GM12878 (cell line): ENCODE results near the gene SLCO3A1.

Source experiments
- JUNB ChIP-seq: IDR thresholded peaks from 2 replicates; pipeline ENCODE4 v1.6.1; 2016; ENCODE audit warnings: antibody characterized with exemption, mild to moderate bottlenecking
- SMARCA5 ChIP-seq: fragments of 450-650 bp; IDR thresholded peaks from 2 replicates; pipeline ENCODE4 v1.6.1; 2017; ENCODE audit warnings: mild to moderate bottlenecking
- TF ChIP-seq, protein P1 (sequence below), 3 experiments: IDR thresholded peaks in 2 of 3; conservative IDR thresholded peaks in 1 of 3; 2 replicates each; pipeline ENCODE4 v1.5.1; 2011; ENCODE audit warnings: low read depth in 3 of 3, low read length in 3 of 3, mild to moderate bottlenecking in 3 of 3, control low read depth in 2 of 3, moderate library complexity in 2 of 3, inconsistent platforms in 1 of 3, mixed read lengths in 1 of 3; ENCODE audit not compliant: control insufficient read depth in 2 of 3, insufficient read depth in 1 of 3; ENCODE audit errors: extremely low read depth in 1 of 3

DNA sequence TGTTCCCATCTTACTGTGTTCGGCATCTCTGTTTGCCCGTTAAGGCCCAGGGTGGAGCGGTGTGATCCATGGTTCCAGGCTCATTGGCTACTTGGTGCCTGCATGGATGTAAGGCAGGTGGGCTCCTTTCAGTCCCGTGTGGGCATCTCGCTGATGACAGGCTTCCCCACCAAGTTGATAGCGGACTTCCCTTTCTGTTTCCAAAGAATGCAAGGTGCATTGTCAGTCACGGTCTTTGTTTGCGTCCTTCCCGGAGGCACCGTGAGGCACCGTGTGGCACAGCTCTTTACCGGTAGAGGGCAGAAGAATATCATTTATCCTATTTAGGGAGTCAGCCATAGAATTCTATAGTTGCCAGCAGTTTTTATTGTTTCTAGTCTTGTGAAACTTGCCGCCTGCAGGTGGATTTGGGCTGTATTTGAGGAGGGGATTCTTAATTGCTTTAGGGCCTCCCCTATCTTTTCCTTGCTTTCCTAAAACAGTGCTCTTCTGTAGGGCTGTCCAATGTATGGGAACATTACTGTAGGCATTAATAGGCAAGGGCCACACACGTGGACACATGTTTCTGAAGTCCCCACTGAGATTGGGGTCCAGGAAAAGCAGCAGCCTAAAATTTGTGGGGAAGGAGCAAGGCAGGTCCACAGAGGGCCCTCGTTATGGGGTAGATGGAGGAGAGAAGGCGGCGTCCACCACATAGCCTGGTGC lies 244.1 kb downstream of the SLCO3A1 start:
- TF ChIP-seq SMARCA5 (no peak), JUNB (no peak)
- TF ChIP-seq, protein P1, sequence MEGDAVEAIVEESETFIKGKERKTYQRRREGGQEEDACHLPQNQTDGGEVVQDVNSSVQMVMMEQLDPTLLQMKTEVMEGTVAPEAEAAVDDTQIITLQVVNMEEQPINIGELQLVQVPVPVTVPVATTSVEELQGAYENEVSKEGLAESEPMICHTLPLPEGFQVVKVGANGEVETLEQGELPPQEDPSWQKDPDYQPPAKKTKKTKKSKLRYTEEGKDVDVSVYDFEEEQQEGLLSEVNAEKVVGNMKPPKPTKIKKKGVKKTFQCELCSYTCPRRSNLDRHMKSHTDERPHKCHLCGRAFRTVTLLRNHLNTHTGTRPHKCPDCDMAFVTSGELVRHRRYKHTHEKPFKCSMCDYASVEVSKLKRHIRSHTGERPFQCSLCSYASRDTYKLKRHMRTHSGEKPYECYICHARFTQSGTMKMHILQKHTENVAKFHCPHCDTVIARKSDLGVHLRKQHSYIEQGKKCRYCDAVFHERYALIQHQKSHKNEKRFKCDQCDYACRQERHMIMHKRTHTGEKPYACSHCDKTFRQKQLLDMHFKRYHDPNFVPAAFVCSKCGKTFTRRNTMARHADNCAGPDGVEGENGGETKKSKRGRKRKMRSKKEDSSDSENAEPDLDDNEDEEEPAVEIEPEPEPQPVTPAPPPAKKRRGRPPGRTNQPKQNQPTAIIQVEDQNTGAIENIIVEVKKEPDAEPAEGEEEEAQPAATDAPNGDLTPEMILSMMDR (IDR thresholded peaks at IDR 0.05 in 2 of 3, conservative IDR thresholded peaks at IDR 0.05 in 1 of 3; ENCODE audit: control insufficient read depth in 2 of 3, extremely low read depth in 1 of 3, insufficient read depth in 1 of 3, low read depth in 3 of 3, low read length in 3 of 3), result peak; percentile 82 to 90 (median 85)
